Muscle layer of colon (tissue), 2 donors: ENCODE data around the gene PPP2R5E.

Experiments used
- H3K27ac ChIP-seq: one replicate; pipeline ENCODE4 v1.7.0; 2013; ENCODE audit warnings: low read depth, mild to moderate bottlenecking, low read length, moderate library complexity
- H3K27me3 ChIP-seq, 2 donors: one replicate each; pipeline ENCODE4 v1.7.0; 2013; ENCODE audit warnings: low read length in 2 of 2, mild to moderate bottlenecking in 2 of 2; ENCODE audit not compliant: insufficient read depth in 2 of 2, control insufficient read depth in 1 of 2
- H3K36me3 ChIP-seq: one replicate; pipeline ENCODE4 v1.7.0; 2013; ENCODE audit warnings: mild to moderate bottlenecking, low read length; ENCODE audit not compliant: insufficient read depth
- H3K4me1 ChIP-seq: one replicate; pipeline ENCODE4 v1.7.0; 2013; ENCODE audit warnings: mild to moderate bottlenecking, low read length; ENCODE audit not compliant: insufficient read depth
- H3K4me3 ChIP-seq, 2 donors: one replicate each; pipeline ENCODE4 v1.7.0; 2013; ENCODE audit warnings: low read length in 2 of 2, low read depth in 1 of 2, mild to moderate bottlenecking in 1 of 2, moderate library complexity in 1 of 2
- H3K9ac ChIP-seq: one replicate; pipeline ENCODE4 v1.7.0; 2013; ENCODE audit warnings: low read length
- H3K9me3 ChIP-seq: one replicate; pipeline ENCODE4 v1.7.0; 2013; ENCODE audit warnings: mild to moderate bottlenecking, low read length
- donor health status: abdominal sarcoma.
- donor health status: Adenocarcinoma of cecum.

Gene PPP2R5E

DNA sequence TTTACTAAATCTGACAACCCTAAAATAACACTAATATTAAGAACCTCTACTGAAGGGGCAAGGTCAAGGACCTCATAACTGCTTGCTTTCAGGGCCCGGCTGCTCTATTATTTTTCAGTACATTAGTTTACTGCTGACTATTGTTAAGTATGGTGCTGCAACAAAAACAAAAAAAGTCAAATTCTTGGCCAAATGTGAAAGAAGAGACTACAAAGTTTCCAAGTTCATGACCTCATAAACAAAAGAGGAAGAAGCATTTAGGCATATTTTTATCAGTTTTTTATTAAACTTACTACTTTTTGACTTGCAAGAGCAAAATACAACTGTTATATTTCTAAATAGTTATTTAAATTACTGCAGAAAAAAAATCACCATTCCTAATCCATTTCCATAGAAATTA lies 114.7 kb downstream of the PPP2R5E start:
- Histone ChIP-seq H3K36me3 (no peaks in the 10 kb centered on the region), H3K4me3 (no peak overlapping the region), H3K9me3 (no peaks in the 10 kb centered on the region), H3K27me3 (no peaks in the 10 kb centered on the region), H3K4me1 (peaks cover 16% of the 10 kb centered on the region), H3K9ac (no peak overlapping the region), H3K27ac (no peak overlapping the region)

DNA sequence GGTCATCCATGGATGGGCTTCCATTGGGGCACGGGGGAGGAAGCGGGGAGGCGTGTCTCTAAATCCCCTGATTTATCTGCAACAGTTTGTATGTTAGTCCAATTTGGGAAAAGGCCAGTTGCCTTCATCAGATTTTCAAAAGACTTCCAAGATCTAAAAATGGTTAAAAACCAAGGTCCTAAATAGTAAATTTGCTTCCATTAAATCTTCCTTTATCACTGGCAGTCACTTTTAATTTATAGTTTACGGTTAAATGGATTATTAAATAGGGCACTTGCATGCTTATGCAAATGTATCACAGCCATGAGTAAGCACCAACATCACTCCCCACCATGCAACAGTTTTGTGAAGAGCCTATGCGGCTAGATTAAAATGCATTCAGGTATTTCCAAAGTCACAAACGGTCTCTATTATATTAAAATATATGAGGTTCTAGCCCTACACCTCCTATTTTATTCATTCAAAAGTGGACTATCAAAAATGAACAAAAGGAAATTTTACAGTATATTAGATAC lies 116.3 kb downstream of the PPP2R5E start:
- Histone ChIP-seq H3K27ac (no peak overlapping the region), H3K4me3 (no peak overlapping the region), H3K36me3 (no peaks in the 10 kb centered on the region), H3K9ac (no peak overlapping the region), H3K27me3 (no peaks in the 10 kb centered on the region), H3K9me3 (no peaks in the 10 kb centered on the region), H3K4me1 (peaks cover 9% of the 10 kb centered on the region)

DNA sequence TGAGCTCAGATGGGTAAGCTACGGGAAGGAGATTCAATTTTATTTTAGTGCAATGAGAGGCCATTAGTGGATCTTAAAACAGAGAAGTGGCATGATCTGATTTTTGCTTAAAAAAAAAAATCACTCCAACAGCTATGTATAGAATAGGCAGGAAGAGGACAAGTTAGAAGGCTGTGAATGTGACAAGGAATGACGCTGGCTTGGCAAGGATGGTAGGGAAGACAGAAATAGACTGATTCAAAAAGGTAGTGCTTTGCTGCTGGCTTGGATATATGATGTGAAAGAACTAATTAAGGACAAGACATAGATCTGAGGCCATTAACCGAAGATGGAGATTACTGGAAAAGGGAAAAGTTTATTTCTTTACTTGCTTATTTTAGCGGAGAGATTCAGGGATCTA lies 119.3 kb downstream of the PPP2R5E start:
- H3K9me3 ChIP-seq = no peaks in the 10 kb centered on the region
- H3K9ac ChIP-seq = no peak overlapping the region

DNA sequence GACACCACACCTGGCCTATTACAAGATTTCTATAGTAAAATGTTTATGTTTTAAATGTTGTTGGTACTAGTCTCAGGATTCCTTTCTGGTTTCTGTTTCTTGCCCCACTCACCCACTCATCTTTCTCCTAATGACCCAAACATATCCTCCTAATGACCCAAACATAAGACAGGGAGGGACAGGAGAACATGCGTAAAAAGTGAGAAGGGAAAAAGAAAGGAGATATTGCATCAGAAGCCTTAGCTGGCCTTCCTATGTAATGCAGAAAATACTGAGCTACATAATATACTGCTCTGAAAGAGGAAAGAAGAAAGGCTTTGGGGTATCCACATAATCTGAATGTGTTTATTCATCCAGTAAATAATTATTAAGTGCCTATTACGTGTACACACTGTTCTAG lies 119.8 kb downstream of the PPP2R5E start:
- Histone ChIP-seq H3K4me1 (peaks cover 9% of the 10 kb centered on the region), H3K36me3 (peaks cover 16% of the 10 kb centered on the region), H3K9ac (no peak overlapping the region), H3K27ac (no peak overlapping the region), H3K4me3 (no peak overlapping the region), H3K27me3 (no peaks in the 10 kb centered on the region), H3K9me3 (no peaks in the 10 kb centered on the region)

More for the DNA sequence above, 119.3 kb downstream of the PPP2R5E start:
- Histone ChIP-seq H3K4me3 (no peak overlapping the region), H3K4me1 (peaks cover 9% of the 10 kb centered on the region), H3K27me3 (no peaks in the 10 kb centered on the region), H3K36me3 (peaks cover 16% of the 10 kb centered on the region), H3K27ac (no peak overlapping the region)

DNA sequence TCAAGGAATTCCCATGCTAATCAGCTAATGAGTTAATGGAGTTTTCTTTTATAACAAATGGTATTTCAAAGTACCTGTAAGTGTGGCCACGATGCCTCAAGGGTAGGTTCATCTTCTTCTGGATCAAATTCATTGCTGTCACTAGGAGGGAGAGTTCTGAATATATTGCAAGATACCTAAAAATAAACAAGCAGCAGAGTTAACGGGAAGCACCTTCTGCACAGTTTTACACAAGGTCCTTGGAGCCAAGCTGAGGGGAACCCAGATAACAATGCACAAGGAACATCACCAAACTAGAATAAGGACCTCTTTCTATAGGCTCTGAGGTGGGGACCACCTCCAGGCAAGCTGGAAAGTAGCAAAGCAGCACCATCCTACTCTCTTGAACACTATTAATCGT lies 121.3 kb downstream of the PPP2R5E start:
- Histone ChIP-seq H3K4me1 (peaks cover 9% of the 10 kb centered on the region), H3K36me3 (peaks cover 16% of the 10 kb centered on the region)

DNA sequence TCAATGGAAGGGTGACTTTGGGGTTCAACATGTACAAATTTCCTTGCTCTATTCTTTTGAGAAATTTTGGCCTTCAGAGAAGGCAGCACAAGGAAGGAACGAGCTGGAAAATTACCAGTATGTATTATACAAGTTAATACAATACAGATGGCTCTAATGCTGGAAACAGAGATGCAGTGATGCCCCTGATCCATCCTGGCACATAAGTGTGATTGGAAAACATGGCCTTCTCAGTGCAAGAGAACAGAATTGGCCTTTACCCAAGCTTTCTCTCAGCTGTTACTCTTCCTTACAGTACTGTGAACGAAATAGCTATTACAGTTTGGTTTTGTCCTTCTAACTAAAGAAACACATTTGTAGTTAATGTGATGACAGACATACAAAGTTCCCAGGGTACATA lies 122.0 kb downstream of the PPP2R5E start:
- no peak overlapping the region for H3K4me3 ChIP-seq
- peaks cover 16% of the 10 kb centered on the region for H3K36me3 ChIP-seq
- peaks cover 7% of the 10 kb centered on the region for H3K4me1 ChIP-seq
- H3K9ac ChIP-seq = no peak overlapping the region
- no peaks in the 10 kb centered on the region for H3K9me3 ChIP-seq
- H3K27ac ChIP-seq = no peak overlapping the region
- H3K27me3 ChIP-seq = no peaks in the 10 kb centered on the region

More for the DNA sequence above, 121.3 kb downstream of the PPP2R5E start:
- Histone ChIP-seq H3K9me3 (no peaks in the 10 kb centered on the region), H3K27me3 (no peaks in the 10 kb centered on the region), H3K4me3 (no peak overlapping the region), H3K27ac (no peak overlapping the region), H3K9ac (no peak overlapping the region)

DNA sequence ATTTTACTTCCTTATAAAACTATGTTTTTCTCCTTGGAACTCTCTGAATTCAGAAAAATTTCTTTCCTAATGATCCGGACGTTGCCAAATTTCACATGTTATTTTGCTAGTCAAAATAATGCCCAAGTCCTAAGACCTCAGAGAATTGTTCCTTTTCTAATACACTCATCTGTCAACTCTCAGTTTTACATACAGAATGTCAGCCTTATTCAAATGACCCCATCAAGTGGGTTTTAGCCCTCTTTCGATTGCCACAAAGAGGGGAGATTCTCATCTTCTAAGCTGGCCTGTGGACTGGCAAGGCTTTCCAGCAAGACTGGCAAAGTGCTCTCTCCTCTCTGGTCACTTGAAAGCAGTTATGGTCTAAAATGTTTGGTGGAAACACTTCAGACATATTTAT lies 125.2 kb downstream of the PPP2R5E start:
- Histone ChIP-seq H3K27me3 (no peaks in the 10 kb centered on the region), H3K9ac (no peak overlapping the region), H3K4me3 (no peak overlapping the region), H3K27ac (no peak overlapping the region), H3K36me3 (peaks cover 27% of the 10 kb centered on the region), H3K9me3 (no peaks in the 10 kb centered on the region), H3K4me1 (no peaks in the 10 kb centered on the region)

DNA sequence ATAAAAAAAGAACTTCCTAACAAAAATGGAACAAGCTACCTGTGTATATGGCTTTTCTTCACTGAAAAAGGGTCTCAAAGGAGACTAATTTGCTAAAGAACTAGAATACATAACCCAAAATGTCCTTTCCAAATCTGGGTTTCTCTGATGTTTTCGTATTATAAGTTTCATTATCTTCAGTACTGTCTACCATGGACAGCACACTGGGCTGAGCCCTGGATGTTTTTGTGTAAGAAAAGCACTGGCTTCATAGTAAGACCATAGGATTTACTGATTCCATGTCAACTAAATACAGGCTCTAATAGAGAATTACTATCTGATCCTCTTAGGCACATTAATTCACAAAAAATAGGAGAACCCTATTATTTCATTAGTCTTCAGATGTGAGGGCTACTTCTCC lies 130.2 kb downstream of the PPP2R5E start:
- Histone ChIP-seq H3K27ac (no peak overlapping the region), H3K4me3 (no peak overlapping the region), H3K9ac (no peak overlapping the region), H3K4me1 (no peaks in the 10 kb centered on the region), H3K9me3 (no peaks in the 10 kb centered on the region), H3K27me3 (no peaks in the 10 kb centered on the region), H3K36me3 (peaks cover 16% of the 10 kb centered on the region)

DNA sequence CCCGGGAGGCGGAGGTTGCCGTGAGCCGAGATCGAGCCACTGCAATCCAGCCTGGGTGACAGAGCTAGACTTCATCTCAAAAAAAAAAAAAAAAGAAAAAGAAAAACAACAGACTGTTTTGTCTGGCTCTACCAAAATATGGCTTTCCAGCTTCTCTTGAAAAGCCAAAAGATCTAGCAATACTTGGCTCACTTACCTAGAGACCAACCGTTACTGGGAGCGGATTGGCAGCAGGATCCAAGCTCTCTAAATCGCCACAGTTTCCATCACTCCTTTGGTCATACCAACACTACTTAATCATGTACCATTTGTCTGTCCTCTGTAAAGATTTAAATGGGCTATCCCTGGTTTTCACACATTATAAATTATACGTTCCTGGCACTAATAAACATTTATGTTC lies 136.8 kb downstream of the PPP2R5E start:
- Histone ChIP-seq H3K27me3 (no peaks in the 10 kb centered on the region), H3K9me3 (no peaks in the 10 kb centered on the region), H3K36me3 (peaks cover 5% of the 10 kb centered on the region), H3K4me3 (no peak overlapping the region), H3K27ac (no peak overlapping the region), H3K9ac (no peak overlapping the region), H3K4me1 (peaks cover 33% of the 10 kb centered on the region)

DNA sequence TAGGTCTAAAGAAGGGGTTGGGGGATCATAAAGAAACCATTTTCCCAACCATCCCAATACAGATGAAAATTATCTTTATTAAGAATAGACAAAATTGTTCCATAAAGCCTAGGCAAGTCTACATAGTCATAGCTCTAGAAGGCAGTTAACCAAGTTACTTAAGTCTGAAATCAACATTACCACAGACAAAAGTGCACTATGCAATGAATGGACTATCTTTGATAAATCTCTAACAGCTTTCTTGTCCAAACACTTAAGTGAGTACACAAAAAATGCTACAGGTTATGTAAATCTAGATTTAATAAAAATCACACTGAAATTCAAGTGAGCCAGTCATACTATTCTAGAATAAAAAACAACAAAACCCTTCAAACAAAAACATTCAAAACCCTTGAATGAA lies 137.5 kb downstream of the PPP2R5E start:
- Histone ChIP-seq H3K4me1 (peaks cover 39% of the 10 kb centered on the region), H3K36me3 (peaks cover 5% of the 10 kb centered on the region), H3K27ac (no peak overlapping the region), H3K4me3 (no peak overlapping the region), H3K9ac (no peak overlapping the region), H3K27me3 (no peaks in the 10 kb centered on the region), H3K9me3 (no peaks in the 10 kb centered on the region)

DNA sequence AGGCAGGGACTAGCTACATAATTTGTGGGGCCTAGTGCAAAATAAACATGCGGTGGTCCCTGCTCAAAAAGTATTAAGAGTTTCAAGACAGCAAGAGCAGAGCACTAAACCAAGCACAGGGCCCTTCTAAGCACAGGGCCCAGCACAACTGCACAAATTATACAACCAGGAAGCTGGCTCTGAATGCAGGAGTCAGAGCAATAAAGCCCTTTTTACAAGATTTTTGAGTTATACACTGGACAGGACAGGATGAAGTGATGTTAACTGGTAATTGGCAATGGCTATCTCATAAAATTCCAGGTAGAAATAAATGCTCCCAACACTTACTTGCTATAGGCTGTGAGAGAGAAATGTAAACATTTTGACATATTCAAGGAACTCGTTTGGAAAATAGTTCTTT lies 138.3 kb downstream of the PPP2R5E start:
- Histone ChIP-seq H3K4me1 (peaks cover 39% of the 10 kb centered on the region), H3K27ac (no peak overlapping the region), H3K4me3 (no peak overlapping the region), H3K9me3 (no peaks in the 10 kb centered on the region), H3K36me3 (no peaks in the 10 kb centered on the region), H3K27me3 (no peaks in the 10 kb centered on the region), H3K9ac (no peak overlapping the region)

DNA sequence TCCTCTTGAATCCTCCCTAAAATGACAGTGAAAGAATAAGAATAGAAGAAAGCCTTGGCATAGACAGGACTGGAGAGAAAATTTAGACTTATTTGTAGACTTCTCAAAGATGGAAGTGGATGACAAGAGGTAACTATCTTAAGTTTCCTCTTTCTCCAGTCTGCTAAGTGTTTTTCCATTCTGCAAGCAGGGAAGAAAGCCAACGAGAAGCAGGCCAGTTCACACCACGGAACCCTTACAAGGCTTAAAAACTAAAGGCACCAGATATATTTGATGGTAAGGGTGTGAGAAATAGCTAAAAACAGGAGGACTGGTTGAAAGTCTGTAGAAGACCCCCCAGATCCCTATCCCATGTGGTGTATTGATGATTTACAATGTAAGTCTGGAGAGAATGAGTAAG lies 141.5 kb downstream of the PPP2R5E start:
- Histone ChIP-seq H3K9me3 (no peaks in the 10 kb centered on the region), H3K36me3 (no peaks in the 10 kb centered on the region), H3K9ac (no peak overlapping the region), H3K4me3 (no peak overlapping the region), H3K4me1 (peaks cover 39% of the 10 kb centered on the region), H3K27me3 (no peaks in the 10 kb centered on the region), H3K27ac (no peak overlapping the region)
